ENCODE measurements around the gene RSAD2.

Gene RSAD2

DNA sequence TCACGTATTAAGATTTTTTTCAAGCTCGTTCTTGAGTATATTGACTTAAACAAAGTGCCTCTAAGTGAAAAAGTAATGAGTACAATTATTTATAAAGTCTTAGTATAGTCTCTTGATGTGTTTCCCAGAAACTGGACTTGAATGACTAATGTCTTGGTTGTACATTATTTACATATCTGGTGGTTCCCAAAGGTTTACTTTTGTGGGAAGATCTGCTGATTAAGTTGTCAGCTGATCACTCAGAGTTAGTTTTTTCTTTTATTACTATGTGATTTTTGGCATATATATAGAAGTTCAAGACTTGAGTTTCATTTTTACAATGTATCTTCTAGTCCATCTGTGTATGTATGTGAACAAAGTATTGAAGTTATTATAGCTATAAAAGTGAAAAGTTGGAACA is 69.1 kb downstream of the RSAD2 start:
- DNase-seq (ENCODE audit: low read depth), result no peak
- TF ChIP-seq, protein P1, sequence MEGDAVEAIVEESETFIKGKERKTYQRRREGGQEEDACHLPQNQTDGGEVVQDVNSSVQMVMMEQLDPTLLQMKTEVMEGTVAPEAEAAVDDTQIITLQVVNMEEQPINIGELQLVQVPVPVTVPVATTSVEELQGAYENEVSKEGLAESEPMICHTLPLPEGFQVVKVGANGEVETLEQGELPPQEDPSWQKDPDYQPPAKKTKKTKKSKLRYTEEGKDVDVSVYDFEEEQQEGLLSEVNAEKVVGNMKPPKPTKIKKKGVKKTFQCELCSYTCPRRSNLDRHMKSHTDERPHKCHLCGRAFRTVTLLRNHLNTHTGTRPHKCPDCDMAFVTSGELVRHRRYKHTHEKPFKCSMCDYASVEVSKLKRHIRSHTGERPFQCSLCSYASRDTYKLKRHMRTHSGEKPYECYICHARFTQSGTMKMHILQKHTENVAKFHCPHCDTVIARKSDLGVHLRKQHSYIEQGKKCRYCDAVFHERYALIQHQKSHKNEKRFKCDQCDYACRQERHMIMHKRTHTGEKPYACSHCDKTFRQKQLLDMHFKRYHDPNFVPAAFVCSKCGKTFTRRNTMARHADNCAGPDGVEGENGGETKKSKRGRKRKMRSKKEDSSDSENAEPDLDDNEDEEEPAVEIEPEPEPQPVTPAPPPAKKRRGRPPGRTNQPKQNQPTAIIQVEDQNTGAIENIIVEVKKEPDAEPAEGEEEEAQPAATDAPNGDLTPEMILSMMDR (IDR thresholded peaks at IDR 0.05; ENCODE audit: low read depth, low read length), result no peak
- no peak for TF ChIP-seq POLR2A (IDR thresholded peaks at IDR 0.05; ENCODE audit: extremely low read depth, insufficient read length)
- TF ChIP-seq, protein P2, sequence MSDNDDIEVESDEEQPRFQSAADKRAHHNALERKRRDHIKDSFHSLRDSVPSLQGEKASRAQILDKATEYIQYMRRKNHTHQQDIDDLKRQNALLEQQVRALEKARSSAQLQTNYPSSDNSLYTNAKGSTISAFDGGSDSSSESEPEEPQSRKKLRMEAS (IDR thresholded peaks at IDR 0.05; ENCODE audit: low read depth, low read length), result no peak
- no peak for TF ChIP-seq MYC (IDR thresholded peaks at IDR 0.05; ENCODE audit: low read depth, low read length)
- H3K4me3 ChIP-seq (ENCODE audit: low read depth, low read length), result no peak overlapping the region

Measured in NB4 (cell line).